OCI-LY7 (cell line): ENCODE data around the gene CLCN6.

ENCODE experiments used
- CTCF ChIP-seq: fragments of 200-600 bp; sonication (generic); conservative IDR thresholded peaks from 2 replicates; pipeline ENCODE4 v1.5.1; 2014; ENCODE audit warnings: mild to moderate bottlenecking, antibody characterized with exemption, low read length, moderate library complexity, mixed read lengths
- EZH2phosphoT487 ChIP-seq: fragments of 200-600 bp; sonication (generic); IDR thresholded peaks from 2 replicates; pipeline ENCODE4 v1.6.1; 2018; ENCODE audit warnings: low read depth, borderline replicate concordance, mild to moderate bottlenecking, mixed run types, antibody characterized with exemption, low read length, moderate library complexity, mixed read lengths

- TF ChIP-seq CTCF (no peak), EZH2phosphoT487 (no peak)
Measured at GRCh38 chr1:11828511-11828910, 22.5 kb downstream of the CLCN6 start.
